GM12878 (cell line): ENCODE results near the gene GRIK5. TPM values are rescaled to one million over a fixed set of nuclear protein-coding genes. Genes with fewer than 3 reads are reported as not detected.

Experiments
- CBX5 ChIP-seq: sonication (generic); IDR thresholded peaks from 2 replicates; pipeline ENCODE4 v1.6.1; 2016; ENCODE audit warnings: low read depth, moderate library complexity, mild to moderate bottlenecking, inconsistent platforms
- E4F1 ChIP-seq: fragments of 450-650 bp; IDR thresholded peaks from 2 replicates; pipeline ENCODE4 v1.6.1; 2018; ENCODE audit warnings: borderline replicate concordance, mild to moderate bottlenecking; ENCODE audit not compliant: partially characterized antibody
- ZBTB4 ChIP-seq: fragments of 450-650 bp; formaldehyde crosslinking; IDR thresholded peaks from 2 replicates; pipeline ENCODE4 v1.4.0; 2022; ENCODE audit warnings: mild to moderate bottlenecking, moderate library complexity
- ZBTB40 ChIP-seq: fragments of 450-650 bp; IDR thresholded peaks from 2 replicates; pipeline ENCODE4 v1.6.1; 2016; ENCODE audit warnings: mild to moderate bottlenecking, moderate library complexity, borderline replicate concordance
- polyA plus RNA-seq, 11 experiments: library from polyadenylated mRNA; depleted of rRNA in 4 of 11; unstranded in 6 of 11; stranded (reverse) in 5 of 11; fragments of >200 nt; fragmentation: Nextera tagmentation in 4 of 11; fragmentation: Illumina TruSeq in 1 of 11; extraction: Ambion mirVana in 4 of 11; extraction: Trizol in 1 of 11; gene quantifications; 1 replicate in 1 of 11; 2 replicates in 10 of 11; pipeline versions ENCODE4 v1.2.1 to v1.2.3, GENCODE V29; 2011 to 2016; ENCODE audit warnings: inconsistent platforms in 2 of 11, missing spikeins in 2 of 11, low read depth in 1 of 11
- total RNA-seq, 4 experiments: library from RNA; depleted of rRNA in 3 of 4; stranded (reverse); fragments of >200 nt in 3 of 4; fragmentation: Illumina TruSeq in 1 of 4; extraction: Trizol in 1 of 4; gene quantifications; 2 replicates each; pipeline versions ENCODE4 v1.2.1 to v1.2.3, GENCODE V29; 2013 to 2021

Gene GRIK5
- total and polyA plus RNA-seq, 10 of the 15 experiments (the other 5 are each of a cell fraction or from before 2014, with no cell fraction given): 0.03 to 0.23 (median 0.07) TPM; not detected in 3

DNA sequence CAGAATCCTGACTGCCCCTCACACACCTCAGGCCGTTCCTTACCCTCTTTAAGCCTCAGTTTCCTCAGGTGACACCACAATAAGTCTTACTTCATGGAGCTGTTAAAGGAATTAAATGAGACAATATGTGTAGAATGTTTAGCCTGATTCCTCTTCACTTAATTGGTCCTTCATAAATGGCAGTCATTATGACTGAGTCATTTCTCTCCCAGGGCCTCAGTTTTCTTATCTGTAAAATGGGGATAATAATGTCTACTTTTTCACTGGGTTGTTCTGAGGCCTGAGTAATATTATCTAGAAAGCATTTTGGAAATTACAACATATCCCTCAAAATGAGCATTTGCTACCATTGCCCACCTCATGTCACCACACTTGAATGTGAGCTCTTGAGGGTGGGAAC, 40.7 kb upstream of the GRIK5 start (continued):
- TF ChIP-seq ZBTB40: no peak
- TF ChIP-seq ZBTB4 (CRISPR knock-in tag): no peak
- TF ChIP-seq CBX5: no peak
- no peak for TF ChIP-seq E4F1
